Muscle of leg (tissue), 11 donors: Measurements from ENCODE around the gene ESYT2. TPM values are rescaled to one million over a fixed set of nuclear protein-coding genes. Genes with fewer than 3 reads are reported as not detected.

ENCODE experiments used
- DNase-seq: peaks from one replicate; pipeline ENCODE4 v3.0.0; 2013
- H3K27ac ChIP-seq: one replicate; pipeline ENCODE4 v1.5.1; 2013; ENCODE audit warnings: mild to moderate bottlenecking, low read length, control low read depth
- H3K27me3 ChIP-seq: one replicate; pipeline ENCODE4 v1.6.1; 2013; ENCODE audit warnings: low read length; ENCODE audit not compliant: control insufficient read depth, insufficient read depth
- H3K36me3 ChIP-seq: one replicate; pipeline ENCODE4 v1.6.1; 2013; ENCODE audit warnings: low read length; ENCODE audit not compliant: control insufficient read depth, insufficient read depth
- H3K4me1 ChIP-seq: one replicate; pipeline ENCODE4 v1.6.1; 2013; ENCODE audit warnings: low read length; ENCODE audit not compliant: control insufficient read depth, insufficient read depth
- H3K4me3 ChIP-seq: one replicate; pipeline ENCODE4 v1.5.1; 2013; ENCODE audit warnings: low read length, control low read depth
- H3K9me3 ChIP-seq: replicated peaks from 2 replicates; pipeline ENCODE4 v1.6.1; 2013; ENCODE audit warnings: low read depth, low read length; ENCODE audit not compliant: control insufficient read depth
- WGBS: methylation state at CpG from one replicate; pipeline ENCODE4 v1.1.5; 2013; ENCODE audit warnings: missing lambda C conversion rate; ENCODE audit not compliant: insufficient coverage; 5-methylcytosine and 5-hydroxymethylcytosine counted together
- polyA plus RNA-seq, 8 donors: library from polyadenylated mRNA; unstranded; fragments of 120-200 nt; gene quantifications; one replicate each; pipeline versions ENCODE4 v1.2.1 to v1.2.3, GENCODE V29; 2013; ENCODE audit warnings: inconsistent platforms in 1 of 8, low replicate concordance in 1 of 8; ENCODE audit not compliant: insufficient read length in 8 of 8, insufficient read depth in 1 of 8
- total RNA-seq: library from RNA; stranded (reverse); fragments of 120-200 nt; gene quantifications from one replicate; pipeline ENCODE4 v1.2.4, GENCODE V29; 2013

ESYT2 gene
- total and polyA plus RNA-seq, 9 donors = 27.4 to 46.5 (median 30.1) TPM

DNA sequence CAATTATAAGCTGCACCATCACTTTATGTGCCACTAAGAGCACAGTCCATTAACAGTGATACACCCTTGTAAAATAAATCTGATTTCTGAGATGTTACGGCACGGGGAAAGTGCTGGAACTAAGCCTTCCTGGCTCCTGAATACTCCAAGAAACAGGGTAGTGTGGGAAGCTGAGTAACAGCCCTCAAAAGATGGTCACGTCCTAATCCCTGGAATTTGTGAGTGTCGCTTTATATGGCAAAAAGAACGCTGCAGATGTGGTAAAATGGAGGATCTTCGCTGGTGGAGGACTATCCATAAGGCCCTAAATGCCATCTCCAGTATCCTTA is 13.5 kb downstream of the ESYT2 start:
- Histone ChIP-seq H3K27me3 (no peaks in the 10 kb centered on the region), H3K9me3 (no peaks in the 10 kb centered on the region), H3K36me3 (no peaks in the 10 kb centered on the region), H3K27ac (peak overlapping the region; percentile 84), H3K4me1 (peaks cover 45% of the 10 kb centered on the region), H3K4me3 (no peak overlapping the region)
- no peak for DNase-seq
- no CpG with 5 or more reads among the region's 6 CpGs for WGBS

DNA sequence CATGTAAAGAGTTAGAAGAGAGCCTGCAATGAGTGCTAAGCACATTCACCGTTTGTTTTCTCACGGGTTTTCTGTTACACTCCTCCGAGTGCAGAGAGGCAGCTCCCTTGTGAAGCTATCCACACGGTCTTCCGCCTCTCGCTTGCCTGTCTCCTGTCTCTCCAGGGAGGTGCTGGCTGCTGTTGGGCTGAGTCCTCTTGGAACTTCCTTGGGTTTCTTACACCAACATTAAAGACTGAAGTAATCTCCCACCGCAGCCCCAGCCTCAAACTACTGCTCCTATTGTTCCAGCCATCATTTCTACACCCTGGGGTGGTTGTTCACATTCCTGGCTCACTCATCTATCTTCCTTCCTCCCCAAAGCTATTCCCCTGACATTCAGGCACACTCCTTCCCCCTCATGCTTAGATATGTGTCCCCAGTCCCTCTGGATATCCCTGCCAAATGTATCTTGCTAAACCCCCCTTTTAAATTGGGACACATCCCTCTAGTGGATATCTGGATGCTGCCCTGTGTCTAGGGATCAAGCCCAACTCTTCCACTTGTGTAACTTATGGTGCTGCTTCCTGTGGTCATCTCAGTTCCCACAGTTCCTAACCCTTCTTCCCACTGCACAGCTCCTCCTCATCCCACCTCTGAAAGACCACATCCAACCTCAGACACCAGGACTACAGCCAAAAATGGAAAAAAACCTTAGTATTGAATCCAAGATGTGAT is 14.1 kb downstream of the ESYT2 start:
- DNase-seq = peak; percentile 63
- Histone ChIP-seq H3K27ac (peak overlapping the region; percentile 84), H3K36me3 (no peaks in the 10 kb centered on the region), H3K27me3 (no peaks in the 10 kb centered on the region), H3K9me3 (no peaks in the 10 kb centered on the region), H3K4me3 (no peak overlapping the region), H3K4me1 (peaks cover 42% of the 10 kb centered on the region)
- WGBS = 25% methylated on average over 6 of the region's 7 CpGs

DNA sequence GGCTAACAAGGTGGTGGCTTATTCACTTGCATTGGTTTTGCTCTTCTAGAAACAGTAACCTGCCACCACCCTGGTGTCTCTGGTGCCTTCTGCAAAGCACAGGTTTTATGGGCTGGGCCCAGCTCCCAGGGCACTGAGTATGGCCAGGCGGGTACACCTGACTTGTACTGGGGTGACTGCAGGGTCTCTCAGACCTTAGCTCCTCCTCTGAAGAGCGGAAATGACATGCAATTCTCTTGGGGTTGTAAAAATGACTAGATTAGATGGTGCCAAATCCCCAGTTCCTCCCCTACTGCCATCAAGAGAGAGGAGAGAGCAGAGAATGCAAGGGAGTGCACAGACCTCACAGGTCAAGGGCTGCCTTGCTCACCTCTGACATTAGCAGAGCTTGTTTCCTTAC is 14.7 kb downstream of the ESYT2 start:
- peaks cover 42% of the 10 kb centered on the region for H3K4me1 ChIP-seq

DNA sequence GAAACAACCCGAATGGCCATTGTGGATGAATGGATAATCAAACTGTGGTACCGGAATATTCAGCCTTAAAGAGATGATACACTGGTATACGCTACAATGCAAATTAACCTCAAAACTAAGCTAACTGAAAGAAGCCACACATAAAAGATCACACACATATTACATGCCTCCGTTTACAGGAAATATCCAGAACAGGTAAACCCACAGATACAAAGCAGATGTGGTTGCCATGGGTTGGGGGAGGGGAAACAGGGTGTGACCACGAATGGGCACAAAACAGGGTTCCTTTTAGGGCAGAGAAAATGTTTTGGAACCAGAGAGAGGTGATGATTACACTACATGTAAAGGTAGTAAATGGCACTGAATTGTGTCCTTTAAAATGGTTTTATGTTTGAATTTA is 16.6 kb downstream of the ESYT2 start:
- Histone ChIP-seq H3K27me3 (no peaks in the 10 kb centered on the region), H3K36me3 (peaks cover 2% of the 10 kb centered on the region), H3K4me3 (no peak overlapping the region), H3K9me3 (no peaks in the 10 kb centered on the region), H3K27ac (no peak overlapping the region), H3K4me1 (peaks cover 36% of the 10 kb centered on the region)
- no peak for DNase-seq
- no CpG with 5 or more reads among the region's 5 CpGs for WGBS

More for the DNA sequence above, 14.7 kb downstream of the ESYT2 start:
- Histone ChIP-seq H3K9me3 (no peaks in the 10 kb centered on the region), H3K36me3 (no peaks in the 10 kb centered on the region), H3K27me3 (no peaks in the 10 kb centered on the region), H3K4me3 (no peak overlapping the region), H3K27ac (peak overlapping the region; percentile 84)
- peak; percentile 43 for DNase-seq
- WGBS = no CpG with 5 or more reads among the region's 2 CpGs

DNA sequence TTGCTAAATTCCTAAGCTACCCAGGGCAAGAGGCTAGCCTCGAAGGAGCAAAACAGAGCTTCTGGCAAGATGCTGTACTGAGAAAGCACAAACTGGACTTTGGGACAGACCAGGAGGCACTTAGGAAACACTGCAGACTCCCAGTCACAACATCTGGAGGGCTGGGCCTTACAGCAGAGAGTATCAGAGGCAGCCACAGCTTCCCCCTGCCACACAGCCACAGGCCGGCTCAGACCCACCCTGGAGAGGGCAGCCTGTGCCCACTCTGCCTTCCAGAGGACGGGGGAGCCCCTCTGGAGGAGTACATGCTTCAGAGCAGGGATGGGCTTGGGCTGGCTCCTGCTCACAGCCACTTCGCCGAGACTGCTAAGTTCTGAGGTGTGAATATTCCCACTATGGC is 17.4 kb downstream of the ESYT2 start:
- H3K27me3 ChIP-seq = no peaks in the 10 kb centered on the region
- no peak for DNase-seq
- H3K27ac ChIP-seq = no peak overlapping the region
- peaks cover 4% of the 10 kb centered on the region for H3K36me3 ChIP-seq
- H3K4me1 ChIP-seq = peaks cover 29% of the 10 kb centered on the region
- WGBS = 29% methylated on average over 2 of the region's 5 CpGs
- no peak overlapping the region for H3K4me3 ChIP-seq
- no peaks in the 10 kb centered on the region for H3K9me3 ChIP-seq

DNA sequence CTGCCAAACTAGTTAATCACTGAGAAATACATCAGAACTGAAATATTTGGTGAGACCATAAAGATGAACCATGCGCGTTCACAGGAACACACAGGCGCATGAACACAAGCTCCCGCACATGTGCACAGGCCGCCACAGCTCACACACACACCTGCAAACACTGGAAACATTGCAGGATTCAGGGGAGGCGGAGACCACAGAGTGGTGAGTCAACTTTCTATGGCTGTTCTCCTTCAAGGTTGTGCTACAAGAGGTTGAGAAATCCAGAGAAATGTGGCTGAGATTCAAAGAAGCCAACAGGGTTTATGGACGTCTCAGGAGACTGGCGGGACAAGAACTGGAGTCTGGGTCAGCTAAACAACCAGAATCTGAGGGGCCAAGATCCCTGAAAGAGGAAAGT is 17.8 kb downstream of the ESYT2 start:
- Histone ChIP-seq H3K4me1 (peaks cover 28% of the 10 kb centered on the region), H3K27me3 (no peaks in the 10 kb centered on the region), H3K27ac (no peak overlapping the region), H3K4me3 (no peak overlapping the region), H3K9me3 (no peaks in the 10 kb centered on the region), H3K36me3 (peaks cover 4% of the 10 kb centered on the region)
- DNase-seq = no peak
- WGBS = 65% methylated on average over 2 of the region's 8 CpGs

DNA sequence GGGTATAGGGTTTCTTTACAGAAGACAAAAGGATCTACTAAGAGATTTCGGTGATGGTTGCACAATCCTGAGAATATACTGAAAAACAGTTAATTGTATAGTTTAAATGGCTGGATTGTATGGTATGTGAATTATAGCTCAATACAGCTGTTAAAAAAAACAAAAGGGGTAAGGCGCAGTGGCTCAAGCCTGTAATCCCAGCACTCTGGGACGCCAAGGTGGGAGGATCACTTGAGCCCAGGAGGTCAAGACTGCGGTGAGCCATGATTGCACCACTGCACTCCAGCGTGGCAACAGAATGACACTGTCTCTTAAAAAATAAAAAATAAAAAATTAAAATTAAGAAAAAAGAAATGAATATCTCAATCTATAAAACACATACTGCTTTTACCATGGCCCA is 18.5 kb downstream of the ESYT2 start:
- Histone ChIP-seq H3K9me3 (no peaks in the 10 kb centered on the region), H3K36me3 (peaks cover 4% of the 10 kb centered on the region), H3K27me3 (no peaks in the 10 kb centered on the region), H3K4me3 (no peak overlapping the region), H3K27ac (no peak overlapping the region), H3K4me1 (peaks cover 22% of the 10 kb centered on the region)
- DNase-seq = no peak
- 92% methylated on average over 2 of the region's 5 CpGs for WGBS

DNA sequence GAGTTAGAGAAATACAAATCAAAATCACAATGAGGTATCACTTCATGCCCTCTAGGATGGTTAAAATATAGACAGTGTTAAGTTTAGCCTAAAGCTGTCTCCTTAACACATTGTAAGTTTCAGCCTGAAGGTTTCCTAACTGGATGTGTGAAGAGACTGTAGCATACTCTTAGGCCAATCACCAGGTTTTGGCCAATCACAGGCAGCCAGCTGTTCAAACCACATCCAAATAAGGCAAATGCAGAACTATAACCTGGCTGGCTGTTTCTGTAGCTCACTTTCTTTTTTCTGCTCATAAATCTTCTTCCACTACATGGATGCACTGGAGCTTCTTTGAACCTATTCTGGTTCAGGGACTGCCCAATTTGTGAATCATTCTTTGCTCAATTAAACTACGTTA is 19.7 kb downstream of the ESYT2 start:
- WGBS = no CpG with 5 or more reads among the region's 1 CpG
- Histone ChIP-seq H3K27ac (no peak overlapping the region), H3K4me1 (peaks cover 10% of the 10 kb centered on the region)

DNA sequence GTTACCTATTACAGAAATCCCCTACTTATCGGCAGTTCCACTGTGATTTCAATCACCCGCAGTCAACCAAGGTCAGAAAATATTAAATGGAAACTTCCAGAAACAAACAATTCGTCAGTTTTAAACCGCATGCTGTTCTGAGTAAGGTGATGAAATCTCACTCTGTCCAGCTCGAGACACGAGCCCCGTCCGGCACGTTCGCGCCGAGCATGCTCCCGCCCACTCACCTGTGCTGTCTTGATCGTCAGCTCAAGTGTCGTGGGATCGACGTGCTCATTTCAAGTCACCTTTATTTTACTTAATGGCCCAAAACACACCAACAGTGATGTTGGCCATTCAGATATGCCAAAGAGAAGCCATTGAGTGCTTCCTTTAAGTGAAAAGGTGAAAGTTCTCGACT is 21.2 kb downstream of the ESYT2 start:
- H3K27ac ChIP-seq = no peak overlapping the region
- H3K36me3 ChIP-seq = peaks cover 4% of the 10 kb centered on the region
- H3K4me1 ChIP-seq = peaks cover 8% of the 10 kb centered on the region
- no peak for DNase-seq
- no peak overlapping the region for H3K4me3 ChIP-seq
- H3K9me3 ChIP-seq = no peaks in the 10 kb centered on the region
- H3K27me3 ChIP-seq = no peaks in the 10 kb centered on the region
- 60% methylated on average over 2 of the region's 18 CpGs for whole genome bisulfite sequencing

More for the DNA sequence above, 19.7 kb downstream of the ESYT2 start:
- Histone ChIP-seq H3K27me3 (no peaks in the 10 kb centered on the region), H3K9me3 (no peaks in the 10 kb centered on the region), H3K4me3 (no peak overlapping the region), H3K36me3 (peaks cover 4% of the 10 kb centered on the region)
- no peak for DNase-seq

DNA sequence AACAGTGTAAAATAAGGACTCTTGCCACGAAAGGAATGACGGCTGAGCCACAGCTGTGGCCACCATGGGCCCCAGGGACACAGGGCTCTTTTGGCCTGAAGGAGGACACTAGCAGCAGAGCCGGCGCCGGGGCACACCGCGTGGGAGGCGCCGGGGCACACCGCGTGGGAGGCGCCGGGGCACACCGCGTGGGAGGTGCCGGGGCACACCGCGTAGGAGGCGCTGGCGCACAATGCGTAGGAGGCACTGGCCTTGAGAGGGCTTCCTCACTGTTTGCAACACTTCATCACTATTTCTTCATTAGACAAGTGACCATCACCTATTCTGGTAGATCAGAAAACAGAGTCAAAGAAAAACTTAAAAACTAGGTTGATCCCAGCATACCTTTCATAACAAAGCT is 23.4 kb downstream of the ESYT2 start:
- DNase-seq = no peak
- no peak overlapping the region for H3K27ac ChIP-seq
- no peaks in the 10 kb centered on the region for H3K4me1 ChIP-seq
- H3K36me3 ChIP-seq = peaks cover 4% of the 10 kb centered on the region
- H3K9me3 ChIP-seq = no peaks in the 10 kb centered on the region
- WGBS = 82% methylated on average over 16 of the region's 21 CpGs
- H3K4me3 ChIP-seq = no peak overlapping the region
- H3K27me3 ChIP-seq = no peaks in the 10 kb centered on the region

DNA sequence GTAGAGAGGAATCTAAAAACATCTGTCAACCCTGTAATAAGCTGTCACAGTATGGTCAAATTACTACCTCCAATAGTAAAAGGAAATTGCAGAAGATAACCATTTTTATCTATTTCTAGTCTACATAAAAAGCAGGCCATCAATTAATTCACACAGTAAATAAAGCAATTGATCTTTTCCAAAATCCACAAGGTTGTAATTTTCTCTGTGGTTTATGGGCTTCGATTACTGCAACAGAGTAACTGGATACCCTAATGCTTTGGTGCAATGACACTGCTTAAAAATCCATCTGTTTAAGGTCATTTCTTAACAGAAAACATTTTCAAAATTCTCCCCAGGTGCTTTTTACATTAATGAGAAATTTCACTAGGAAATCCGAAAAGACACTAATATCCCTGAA is 23.9 kb downstream of the ESYT2 start:
- H3K4me1 ChIP-seq = no peaks in the 10 kb centered on the region
- WGBS = 43% methylated on average over 1 of the region's 2 CpGs

More for the DNA sequence above, 23.9 kb downstream of the ESYT2 start:
- no peak overlapping the region for H3K4me3 ChIP-seq
- no peaks in the 10 kb centered on the region for H3K9me3 ChIP-seq
- H3K27me3 ChIP-seq = no peaks in the 10 kb centered on the region
- no peak overlapping the region for H3K27ac ChIP-seq
- no peak for DNase-seq
- H3K36me3 ChIP-seq = peaks cover 4% of the 10 kb centered on the region
